ENCODE measurements around the gene LILRB4.

DNA sequence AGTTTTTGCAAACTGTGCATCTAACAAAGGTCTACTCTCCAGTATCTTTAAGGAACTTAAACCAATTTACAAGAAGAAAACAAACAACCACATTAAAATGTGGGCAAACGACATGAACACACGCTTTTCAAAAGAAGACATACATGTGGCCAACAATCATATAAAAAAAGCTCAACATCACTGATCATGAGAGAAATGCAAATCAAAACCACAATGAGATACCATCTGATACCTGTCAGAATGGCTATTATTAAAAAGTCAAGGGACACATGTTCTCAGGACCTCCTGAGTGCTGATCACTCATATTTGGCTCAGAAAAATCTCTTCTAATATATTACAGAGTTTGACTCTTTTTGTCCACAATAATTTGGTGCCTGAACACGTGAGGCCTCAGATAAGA is 46.7 kb upstream of the LILRB4 start:
- TF ChIP-seq, protein P1, sequence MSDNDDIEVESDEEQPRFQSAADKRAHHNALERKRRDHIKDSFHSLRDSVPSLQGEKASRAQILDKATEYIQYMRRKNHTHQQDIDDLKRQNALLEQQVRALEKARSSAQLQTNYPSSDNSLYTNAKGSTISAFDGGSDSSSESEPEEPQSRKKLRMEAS (IDR thresholded peaks at IDR 0.05; ENCODE audit: low read depth, low read length) = no peak
- TF ChIP-seq, protein P2, sequence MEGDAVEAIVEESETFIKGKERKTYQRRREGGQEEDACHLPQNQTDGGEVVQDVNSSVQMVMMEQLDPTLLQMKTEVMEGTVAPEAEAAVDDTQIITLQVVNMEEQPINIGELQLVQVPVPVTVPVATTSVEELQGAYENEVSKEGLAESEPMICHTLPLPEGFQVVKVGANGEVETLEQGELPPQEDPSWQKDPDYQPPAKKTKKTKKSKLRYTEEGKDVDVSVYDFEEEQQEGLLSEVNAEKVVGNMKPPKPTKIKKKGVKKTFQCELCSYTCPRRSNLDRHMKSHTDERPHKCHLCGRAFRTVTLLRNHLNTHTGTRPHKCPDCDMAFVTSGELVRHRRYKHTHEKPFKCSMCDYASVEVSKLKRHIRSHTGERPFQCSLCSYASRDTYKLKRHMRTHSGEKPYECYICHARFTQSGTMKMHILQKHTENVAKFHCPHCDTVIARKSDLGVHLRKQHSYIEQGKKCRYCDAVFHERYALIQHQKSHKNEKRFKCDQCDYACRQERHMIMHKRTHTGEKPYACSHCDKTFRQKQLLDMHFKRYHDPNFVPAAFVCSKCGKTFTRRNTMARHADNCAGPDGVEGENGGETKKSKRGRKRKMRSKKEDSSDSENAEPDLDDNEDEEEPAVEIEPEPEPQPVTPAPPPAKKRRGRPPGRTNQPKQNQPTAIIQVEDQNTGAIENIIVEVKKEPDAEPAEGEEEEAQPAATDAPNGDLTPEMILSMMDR (IDR thresholded peaks at IDR 0.05; ENCODE audit: low read depth, low read length) = no peak
- TF ChIP-seq POLR2A (IDR thresholded peaks at IDR 0.05; ENCODE audit: extremely low read depth, insufficient read length) = no peak
